Stomach (tissue), 19 donors: Measurements from ENCODE around the gene PLEKHH3. TPM values are rescaled to one million over a fixed set of nuclear protein-coding genes. Genes with fewer than 3 reads are reported as not detected.

Experiments
- DNase-seq, 2 donors: peaks; one replicate each; pipeline versions ENCODE4 v3.0.0 to v3.0.0-alpha.2; 2013 to 2019
- H3K27ac ChIP-seq, 5 donors: fragments of 200-600 bp in 4 of 5; sonication (generic) in 4 of 5; one replicate each; pipeline ENCODE4 v1.5.1; 2013 to 2019; ENCODE audit warnings: mild to moderate bottlenecking in 1 of 5, moderate library complexity in 1 of 5
- H3K27me3 ChIP-seq, 3 donors: fragments of 200-600 bp; sonication (generic); one replicate each; pipeline ENCODE4 v1.5.1; 2017 to 2019; ENCODE audit warnings: mixed run types in 1 of 3
- H3K36me3 ChIP-seq, 4 donors: fragments of 200-600 bp; sonication (generic); 1 replicate in 3 of 4; 2 replicates in 1 of 4; pipeline ENCODE4 v1.5.1; 2016 to 2019
- H3K4me1 ChIP-seq, 4 donors: fragments of 200-600 bp; sonication (generic); one replicate each; pipeline ENCODE4 v1.5.1; 2016 to 2019
- H3K4me3 ChIP-seq, 4 donors: fragments of 200-600 bp; sonication (generic) in 3 of 4; one replicate each; pipeline ENCODE4 v1.5.1; 2016 to 2019; ENCODE audit warnings: mild to moderate bottlenecking in 1 of 4
- H3K9me3 ChIP-seq, 4 donors: fragments of 200-600 bp; sonication (generic); one replicate each; pipeline ENCODE4 v1.5.1; 2016 to 2019
- CTCF ChIP-seq, 7 experiments: fragments of 450-650 bp in 4 of 7; fragments of 200-600 bp in 3 of 7; sonication (generic) in 3 of 7; IDR thresholded peaks; one replicate each; pipeline ENCODE4 v1.5.1; 2016 to 2019; ENCODE audit warnings: antibody characterized with exemption in 7 of 7, control low read depth in 2 of 7, mild to moderate bottlenecking in 1 of 7
- EP300 ChIP-seq: sonication (generic); formaldehyde crosslinking; IDR thresholded peaks from one replicate; pipeline ENCODE4 v1.6.1; 2017; ENCODE audit warnings: antibody characterized with exemption
- POLR2A ChIP-seq, 4 donors: fragments of 450-650 bp; IDR thresholded peaks; one replicate each; pipeline ENCODE4 v1.6.1; 2016; ENCODE audit warnings: antibody characterized with exemption in 4 of 4, control low read depth in 2 of 4, mild to moderate bottlenecking in 1 of 4, moderate library complexity in 1 of 4
- POLR2AphosphoS5 ChIP-seq, 3 donors: sonication (generic); formaldehyde crosslinking; IDR thresholded peaks; one replicate each; pipeline ENCODE4 v1.6.1; 2016; ENCODE audit warnings: antibody characterized with exemption in 3 of 3
- WGBS, 5 donors: extraction: QIAGEN DNeasy Blood & Tissue Kit in 3 of 5; methylation state at CpG; one replicate each; pipeline versions ENCODE4 v1.1.5 to v1.1.7; 2013 to 2018; 5-methylcytosine and 5-hydroxymethylcytosine counted together
- intact Hi-C: fragments of 100-400 bp; cut with DNase I; formaldehyde crosslinking; loops from one replicate; pipeline ENCODE4 v1.15.1; 2023; ENCODE audit warnings: low total_unique reads
- long read RNA-seq, 10 donors: transcript quantifications; one replicate each; lab custom pipeline, GENCODE V29; 2026
- polyA plus RNA-seq, 3 donors: library from polyadenylated mRNA; stranded (reverse); fragments of 200-250 nt; gene quantifications; one replicate each; pipeline ENCODE4 v1.2.3, GENCODE V29; 2013
- total RNA-seq, 5 donors: library from RNA; depleted of rRNA; stranded (reverse); fragments of >200 nt; gene quantifications; one replicate each; pipeline versions ENCODE4 v1.1.0 to v1.2.3, GENCODE V29; 2014 to 2016
- donor health status: healthy with polysubstance abuse.
- donor health status: Bipolar disorder and iron deficiency.
- donor health status: healthy.

The PLEKHH3 gene
- total RNA-seq, result 10 to 100 TPM; 16.5 to 96.0 (median 28.0) TPM
- 10 to 100 TPM; 19.1 to 74.4 (median 52.9) TPM for polyA plus RNA-seq
- long read RNA-seq, donor 1, result 0 reads
- long read RNA-seq, donor 2, partial matches to known transcripts, result 0 of 1 reads
- long read RNA-seq, donor 2, other reads (novel, unspliced or antisense), result 0 of 1 reads
- long read RNA-seq, donor 3, partial matches to known transcripts, result 0 of 1 reads
- long read RNA-seq, donor 3, other reads (novel, unspliced or antisense), result 0 of 1 reads
- long read RNA-seq, donor 4, result 0 reads
- long read RNA-seq, donor 5, partial matches to known transcripts, result 0 of 4 reads
- long read RNA-seq, donor 5, other reads (novel, unspliced or antisense), result 0 of 4 reads
- long read RNA-seq, donor 6, partial matches to known transcripts, result 0 of 4 reads
- long read RNA-seq, donor 6, other reads (novel, unspliced or antisense), result 0 of 4 reads
- long read RNA-seq, donor 7, partial matches to known transcripts, result 0 of 1 reads
- long read RNA-seq, donor 7, other reads (novel, unspliced or antisense), result 0 of 1 reads
- long read RNA-seq, donor 8, full-length matches to known transcripts, result 5 of 5 reads
- long read RNA-seq, donor 8, partial matches to known transcripts, result 0 of 5 reads
- long read RNA-seq, donor 8, other reads (novel, unspliced or antisense), result 0 of 5 reads
- long read RNA-seq, donor 9, result 0 reads
- long read RNA-seq, donor 10, result 0 reads

GRCh38 chr17:42676424-42677011 is at the start of gene PLEKHH3:
Gene PLEKHH3 (minus strand): TSS chr17:42676994. CDS start chr17:42676563, 431 bp downstream.
- Histone ChIP-seq H3K4me1 (peaks cover 58 to 87% (median 77%) of the 10 kb centered on the region in 4 donors), H3K4me3 (peak within 1 kb of the TSS; percentile 85 to 96 (median 90)), H3K27ac (peak within 1 kb of the TSS; percentile 91 to 99 (median 97)), H3K36me3 (peaks cover 21 to 23% (median 21%) of the 10 kb centered on the region in 4 donors), H3K9me3 (no peaks in the 10 kb centered on the region), H3K27me3 (peaks cover 0 to 47% (median 0%) of the 10 kb centered on the region in 3 donors)
- peak in 1 of 7 experiments; percentile 15 for TF ChIP-seq CTCF (IDR thresholded peaks at IDR 0.05)
- TF ChIP-seq POLR2AphosphoS5 (IDR thresholded peaks at IDR 0.05), result peak in 1 of 3 donors; percentile 77
- no peak for TF ChIP-seq EP300
- TF ChIP-seq POLR2A (IDR thresholded peaks at IDR 0.05), result peak in 1 of 4 donors; percentile 62
- intact Hi-C loops, result no loop called here
- 0 to 1% (median 1%) methylated on average over 26 to 51 of the region's 51 CpGs for WGBS, 5 donors
- no peak for DNase-seq

- Histone ChIP-seq H3K9me3 (no peaks in the 10 kb centered on the region), H3K27ac (no peak overlapping the region), H3K36me3 (peaks cover 68 to 99% (median 97%) of the 10 kb centered on the region in 4 donors), H3K4me1 (no peaks in the 10 kb centered on the region), H3K27me3 (no peaks in the 10 kb centered on the region), H3K4me3 (no peak overlapping the region)
- TF ChIP-seq EP300 (no peak), POLR2AphosphoS5 (IDR thresholded peaks at IDR 0.05) (no peak), CTCF (IDR thresholded peaks at IDR 0.05) (no peak), POLR2A (IDR thresholded peaks at IDR 0.05) (no peak)
- intact Hi-C loops, result no loop called here
- WGBS, 5 donors, result 94 to 98% (median 95%) methylated on average over 6 of the region's 6 CpGs
- DNase-seq, result no peak
These were observed 48.3 kb upstream of the PLEKHH3 start for GRCh38 chr17:42725143-42725542.

GRCh38 chr17:42723636-42724035 is 46.8 kb upstream of the PLEKHH3 start:
- H3K4me1 ChIP-seq, result no peaks in the 10 kb centered on the region
- 40 to 76% (median 48%) methylated on average over 3 of the region's 3 CpGs for WGBS, 5 donors
- H3K4me3 ChIP-seq, result no peak overlapping the region
- peaks cover 72 to 99% (median 97%) of the 10 kb centered on the region in 4 donors for H3K36me3 ChIP-seq
- no peaks in the 10 kb centered on the region for H3K9me3 ChIP-seq
- TF ChIP-seq EP300 (no peak), CTCF (IDR thresholded peaks at IDR 0.05) (no peak), POLR2AphosphoS5 (IDR thresholded peaks at IDR 0.05) (no peak), POLR2A (IDR thresholded peaks at IDR 0.05) (no peak)
- H3K27ac ChIP-seq, result no peak overlapping the region
- intact Hi-C loops, result loop anchor here (5.0 kb wide), 1 partner anchor 34 kb away; no protein-coding TSS in a partner anchor
- no peaks in the 10 kb centered on the region for H3K27me3 ChIP-seq
- DNase-seq, result no peak

GRCh38 chr17:42720996-42721583 is 44.3 kb upstream of the PLEKHH3 start:
- TF ChIP-seq POLR2AphosphoS5 (IDR thresholded peaks at IDR 0.05), result peak in 1 of 3 donors; percentile 38
- TF ChIP-seq CTCF (IDR thresholded peaks at IDR 0.05), result peak in 5 of 7 experiments; percentile 33 to 74 (median 63)
- TF ChIP-seq EP300, result no peak
- no peak for TF ChIP-seq POLR2A (IDR thresholded peaks at IDR 0.05)
- Histone ChIP-seq H3K36me3 (peaks cover 69 to 99% (median 97%) of the 10 kb centered on the region in 4 donors), H3K27ac (no peak overlapping the region), H3K27me3 (no peaks in the 10 kb centered on the region), H3K4me3 (no peak overlapping the region), H3K9me3 (no peaks in the 10 kb centered on the region), H3K4me1 (no peaks in the 10 kb centered on the region)
- DNase-seq, result peak in 1 of 2 donors; percentile 90
- intact Hi-C loops, result loop anchor here (5.0 kb wide), 1 partner anchor 36 kb away; no protein-coding TSS in a partner anchor
- 0 to 10% (median 4%) methylated on average over 2 of the region's 2 CpGs for WGBS, 5 donors
